ENCODE results near the gene RHOXF2B. TPM values are rescaled to one million over a fixed set of nuclear protein-coding genes. Genes with fewer than 3 reads are reported as not detected.
"Not testable (repeated sequence)": the region's sequence is repeated elsewhere in the genome, so short reads cannot be mapped to it uniquely, and the experiment has no call there.

Gene RHOXF2B
- total RNA-seq = not detected

GRCh38 chrX:120077590-120077989 lies at the start of gene RHOXF2B:
TSS of gene RHOXF2B (minus strand) at chrX:120077690. CDS start at chrX:120077552, 138 bp downstream.
- H3K27me3 Mint-ChIP-seq (ENCODE audit: low read depth); H3K27ac Mint-ChIP-seq; H3K36me3 Mint-ChIP-seq (ENCODE audit: low read depth); H3K9me3 Mint-ChIP-seq; DNase-seq; H3K4me1 Mint-ChIP-seq (ENCODE audit: low read depth); intact Hi-C loops (cut with micrococcal nuclease); CTCF ChIA-PET; H3K4me3 Mint-ChIP-seq: not testable (repeated sequence)

GRCh38 chrX:120125444-120125843 lies 48.0 kb upstream of the RHOXF2B start:
- no peak for DNase-seq
- Mint-ChIP-seq H3K9me3 (no peaks in the 10 kb centered on the region), H3K4me3 (no peak overlapping the region), H3K36me3 (ENCODE audit: low read depth) (no peaks in the 10 kb centered on the region), H3K4me1 (ENCODE audit: low read depth) (no peaks in the 10 kb centered on the region), H3K27ac (no peak overlapping the region), H3K27me3 (ENCODE audit: low read depth) (no peaks in the 10 kb centered on the region)
- intact Hi-C loops (cut with micrococcal nuclease) = no loop called here
- CTCF ChIA-PET = no interaction called here

- H3K4me3 Mint-ChIP-seq = no peak overlapping the region
- no peaks in the 10 kb centered on the region for H3K27me3 Mint-ChIP-seq (ENCODE audit: low read depth)
- H3K27ac Mint-ChIP-seq = no peak overlapping the region
- no peaks in the 10 kb centered on the region for H3K36me3 Mint-ChIP-seq (ENCODE audit: low read depth)
- CTCF ChIA-PET = no interaction called here
- no peak for DNase-seq
- intact Hi-C loops (cut with micrococcal nuclease) = no loop called here
- H3K9me3 Mint-ChIP-seq = no peaks in the 10 kb centered on the region
- no peaks in the 10 kb centered on the region for H3K4me1 Mint-ChIP-seq (ENCODE audit: low read depth)
Observed at GRCh38 chrX:120120223-120120622, 42.7 kb upstream of the RHOXF2B start.

- CTCF ChIA-PET = no interaction called here
- Mint-ChIP-seq H3K4me1 (ENCODE audit: low read depth) (no peaks in the 10 kb centered on the region), H3K27me3 (ENCODE audit: low read depth) (no peaks in the 10 kb centered on the region), H3K36me3 (ENCODE audit: low read depth) (no peaks in the 10 kb centered on the region), H3K4me3 (no peak within 1 kb of the TSS), H3K9me3 (no peaks in the 10 kb centered on the region), H3K27ac (no peak within 1 kb of the TSS)
- intact Hi-C loops (cut with micrococcal nuclease) = no loop called here
- no peak for DNase-seq
Observed at GRCh38 chrX:120115438-120115963, 38.0 kb upstream of the RHOXF2B start, which contains the start of gene RHOXF1. TSS of gene RHOXF1 (minus strand) at chrX:120115913. CDS start at chrX:120115862, 51 bp downstream.

GRCh38 chrX:120111611-120112010 lies 34.1 kb upstream of the RHOXF2B start:
- Mint-ChIP-seq H3K36me3 (ENCODE audit: low read depth) (no peaks in the 10 kb centered on the region), H3K27me3 (ENCODE audit: low read depth) (no peaks in the 10 kb centered on the region), H3K4me3 (no peak overlapping the region), H3K4me1 (ENCODE audit: low read depth) (no peaks in the 10 kb centered on the region), H3K9me3 (no peaks in the 10 kb centered on the region), H3K27ac (no peak overlapping the region)
- CTCF ChIA-PET = no interaction called here
- intact Hi-C loops (cut with micrococcal nuclease) = no loop called here
- no peak for DNase-seq

GRCh38 chrX:120109378-120109777 lies 31.9 kb upstream of the RHOXF2B start:
- no peaks in the 10 kb centered on the region for H3K36me3 Mint-ChIP-seq (ENCODE audit: low read depth)
- no peaks in the 10 kb centered on the region for H3K27me3 Mint-ChIP-seq (ENCODE audit: low read depth)
- CTCF ChIA-PET = no interaction called here
- no peaks in the 10 kb centered on the region for H3K4me1 Mint-ChIP-seq (ENCODE audit: low read depth)
- no peak overlapping the region for H3K4me3 Mint-ChIP-seq
- H3K27ac Mint-ChIP-seq = no peak overlapping the region
- no peaks in the 10 kb centered on the region for H3K9me3 Mint-ChIP-seq
- no peak for DNase-seq
- intact Hi-C loops (cut with micrococcal nuclease) = loop anchor here (10.0 kb wide), 1 partner anchor 105 kb away; no protein-coding TSS in a partner anchor

- H3K27me3 Mint-ChIP-seq (ENCODE audit: low read depth); H3K4me1 Mint-ChIP-seq (ENCODE audit: low read depth); H3K27ac Mint-ChIP-seq; DNase-seq; CTCF ChIA-PET; H3K4me3 Mint-ChIP-seq; H3K9me3 Mint-ChIP-seq; H3K36me3 Mint-ChIP-seq (ENCODE audit: low read depth): not testable (repeated sequence)
- intact Hi-C loops (cut with micrococcal nuclease) = loop anchor here (10.0 kb wide), 1 partner anchor 110 kb away; no protein-coding TSS in a partner anchor
Observed at GRCh38 chrX:120104707-120105106, 27.2 kb upstream of the RHOXF2B start.

- DNase-seq; H3K9me3 Mint-ChIP-seq; H3K27me3 Mint-ChIP-seq (ENCODE audit: low read depth); CTCF ChIA-PET; H3K4me3 Mint-ChIP-seq; H3K27ac Mint-ChIP-seq; H3K4me1 Mint-ChIP-seq (ENCODE audit: low read depth); H3K36me3 Mint-ChIP-seq (ENCODE audit: low read depth): not testable (repeated sequence)
- intact Hi-C loops (cut with micrococcal nuclease) = loop anchor here (10.0 kb wide), 1 partner anchor 114 kb away; no protein-coding TSS in a partner anchor
Observed at GRCh38 chrX:120101057-120101456, 23.6 kb upstream of the RHOXF2B start.

GRCh38 chrX:120090208-120090607 lies 12.7 kb upstream of the RHOXF2B start:
- CTCF ChIA-PET = interaction anchor here (0.5 to 1.4 kb wide), 2 partner anchors 110 to 123 kb away, joined by 4 read pairs; no protein-coding TSS in a partner anchor
- Mint-ChIP-seq H3K27ac (no peak overlapping the region), H3K27me3 (ENCODE audit: low read depth) (no peaks in the 10 kb centered on the region), H3K4me1 (ENCODE audit: low read depth) (no peaks in the 10 kb centered on the region), H3K4me3 (no peak overlapping the region), H3K9me3 (no peaks in the 10 kb centered on the region), H3K36me3 (ENCODE audit: low read depth) (no peaks in the 10 kb centered on the region)
- intact Hi-C loops (cut with micrococcal nuclease) = no loop called here
- DNase-seq = no peak

- no peak for DNase-seq
- no peak overlapping the region for H3K27ac Mint-ChIP-seq
- no peaks in the 10 kb centered on the region for H3K27me3 Mint-ChIP-seq (ENCODE audit: low read depth)
Observed at GRCh38 chrX:120087289-120088017, 10.0 kb upstream of the RHOXF2B start.

GRCh38 chrX:120085553-120086185 lies 8.2 kb upstream of the RHOXF2B start:
- H3K27me3 Mint-ChIP-seq (ENCODE audit: low read depth); H3K4me1 Mint-ChIP-seq (ENCODE audit: low read depth); CTCF ChIA-PET; intact Hi-C loops (cut with micrococcal nuclease); H3K4me3 Mint-ChIP-seq; DNase-seq; H3K36me3 Mint-ChIP-seq (ENCODE audit: low read depth); H3K9me3 Mint-ChIP-seq; H3K27ac Mint-ChIP-seq: not testable (repeated sequence)

More at GRCh38 chrX:120087289-120088017, 10.0 kb upstream of the RHOXF2B start:
- H3K9me3 Mint-ChIP-seq = no peaks in the 10 kb centered on the region
- intact Hi-C loops (cut with micrococcal nuclease) = no loop called here
- no peaks in the 10 kb centered on the region for H3K36me3 Mint-ChIP-seq (ENCODE audit: low read depth)
- no peak overlapping the region for H3K4me3 Mint-ChIP-seq
- H3K4me1 Mint-ChIP-seq (ENCODE audit: low read depth) = no peaks in the 10 kb centered on the region
- CTCF ChIA-PET = no interaction called here

- H3K36me3 Mint-ChIP-seq (ENCODE audit: low read depth); CTCF ChIA-PET; intact Hi-C loops (cut with micrococcal nuclease); DNase-seq; H3K27ac Mint-ChIP-seq; H3K27me3 Mint-ChIP-seq (ENCODE audit: low read depth); H3K4me1 Mint-ChIP-seq (ENCODE audit: low read depth); H3K4me3 Mint-ChIP-seq; H3K9me3 Mint-ChIP-seq: not testable (repeated sequence)
Observed at GRCh38 chrX:120066169-120066568, 11.3 kb downstream of the RHOXF2B start.

GRCh38 chrX:120042712-120043111 lies 34.8 kb downstream of the RHOXF2B start:
- H3K4me3 Mint-ChIP-seq; H3K9me3 Mint-ChIP-seq; H3K27ac Mint-ChIP-seq; CTCF ChIA-PET; intact Hi-C loops (cut with micrococcal nuclease); H3K27me3 Mint-ChIP-seq (ENCODE audit: low read depth); DNase-seq; H3K4me1 Mint-ChIP-seq (ENCODE audit: low read depth); H3K36me3 Mint-ChIP-seq (ENCODE audit: low read depth): not testable (repeated sequence)
